HepG2 (cell line): ENCODE measurements around the gene SEMA7A. TPM values are rescaled to one million over a fixed set of nuclear protein-coding genes. Genes with fewer than 3 reads are reported as not detected.
A peak's percentile ranks its signal among the peaks of the same experiment; 100 is the strongest.

Experiments used
- AHDC1 ChIP-seq: sonication (generic); formaldehyde crosslinking; IDR thresholded peaks from 2 replicates; pipeline ENCODE4 v1.5.1; 2020; ENCODE audit warnings: mild to moderate bottlenecking, missing genetic modification reagents, borderline replicate concordance
- CBX5 ChIP-seq: sonication (generic); formaldehyde crosslinking; IDR thresholded peaks from 2 replicates; pipeline ENCODE4 v1.4.0; 2020; ENCODE audit warnings: missing genetic modification reagents, borderline replicate concordance
- CCAR2 ChIP-seq: fragments of 200-400 bp; formaldehyde crosslinking; optimal IDR thresholded peaks from 2 replicates; pipeline ENCODE3; 2018; ENCODE audit warnings: low read depth, mild to moderate bottlenecking, low read length, moderate library complexity
- DBP ChIP-seq: sonication (generic); formaldehyde crosslinking; IDR thresholded peaks from 2 replicates; pipeline ENCODE4 v1.4.0; 2020; ENCODE audit warnings: missing genetic modification reagents; ENCODE audit errors: not compliant biosample characterization
- ETV5 ChIP-seq: IDR thresholded peaks from 2 replicates; pipeline ENCODE4 v1.6.1; 2018; ENCODE audit warnings: missing biosample characterization, missing genetic modification reagents, inconsistent platforms, borderline replicate concordance
- HCFC1 ChIP-seq: fragments of 150-350 bp; IDR thresholded peaks from 2 replicates; pipeline ENCODE4 v1.6.1; 2014; ENCODE audit warnings: low read depth, low read length
- HNF4A ChIP-seq: sonication (generic); formaldehyde crosslinking; IDR thresholded peaks from 2 replicates; pipeline ENCODE4 v1.4.0; 2020; ENCODE audit warnings: missing genetic modification reagents
- KDM2A ChIP-seq: sonication (generic); formaldehyde crosslinking; IDR thresholded peaks from 2 replicates; pipeline ENCODE4 v1.4.0; 2020; ENCODE audit warnings: low read depth, missing genetic modification reagents, borderline replicate concordance
- NFE2L1 ChIP-seq: sonication (generic); formaldehyde crosslinking; IDR thresholded peaks from 2 replicates; pipeline ENCODE4 v1.4.0; 2020; ENCODE audit warnings: missing genetic modification reagents, mild to moderate bottlenecking, borderline replicate concordance
- NR3C1 ChIP-seq: sonication (generic); formaldehyde crosslinking; IDR thresholded peaks from 2 replicates; pipeline ENCODE4 v1.4.0; 2020; ENCODE audit warnings: missing genetic modification reagents
- RAD21 ChIP-seq: fragments of 450-650 bp; formaldehyde crosslinking; IDR thresholded peaks from 2 replicates; pipeline ENCODE4 v1.5.0; 2020; ENCODE audit warnings: mild to moderate bottlenecking
- SRY ChIP-seq: sonication (generic); formaldehyde crosslinking; IDR thresholded peaks from 2 replicates; pipeline ENCODE4 v1.8.0; 2022; ENCODE audit warnings: mild to moderate bottlenecking, missing genetic modification reagents
- TCF7 ChIP-seq: sonication (generic); IDR thresholded peaks from 2 replicates; pipeline ENCODE4 v1.6.1; 2016; ENCODE audit warnings: antibody characterized with exemption, low read depth
- ZBTB37 ChIP-seq: sonication (generic); formaldehyde crosslinking; IDR thresholded peaks from 2 replicates; pipeline ENCODE4 v1.4.0; 2020; ENCODE audit warnings: mild to moderate bottlenecking, missing genetic modification reagents
- ZNF414 ChIP-seq: sonication (generic); formaldehyde crosslinking; IDR thresholded peaks from 2 replicates; pipeline ENCODE4 v1.5.0; 2020; ENCODE audit warnings: missing genetic modification reagents
- ZNF431 ChIP-seq: sonication (generic); formaldehyde crosslinking; IDR thresholded peaks from 2 replicates; pipeline ENCODE4 v1.9.0; 2022; ENCODE audit warnings: missing genetic modification reagents, low read depth, mild to moderate bottlenecking, borderline replicate concordance
- ZNF543 ChIP-seq: sonication (generic); formaldehyde crosslinking; IDR thresholded peaks from 2 replicates; pipeline ENCODE4 v1.4.0; 2020; ENCODE audit warnings: mild to moderate bottlenecking, missing genetic modification reagents
- ZNF644 ChIP-seq: IDR thresholded peaks from 2 replicates; pipeline ENCODE4 v1.6.1; 2016; ENCODE audit warnings: low read depth
- polyA plus RNA-seq, 8 experiments: library from polyadenylated mRNA; depleted of rRNA in 3 of 8; stranded (reverse) in 7 of 8; unstranded in 1 of 8; fragments of >200 nt; fragmentation: Illumina TruSeq in 4 of 8; extraction: Trizol in 4 of 8; gene quantifications; 2 replicates each; pipeline versions ENCODE4 v1.2.1 to v1.2.3, GENCODE V29; 2011 to 2016; ENCODE audit warnings: low read depth in 4 of 8, missing spikeins in 1 of 8, mixed read lengths in 1 of 8; ENCODE audit not compliant: insufficient read depth in 1 of 8
- total RNA-seq, 5 experiments: library from RNA; depleted of rRNA; stranded (reverse); fragments of >200 nt; fragmentation: Illumina TruSeq; extraction: Trizol; gene quantifications; 2 replicates each; pipeline ENCODE4 v1.2.3, GENCODE V29; 2016; ENCODE audit warnings: low read depth in 1 of 5

The SEMA7A gene
- total and polyA plus RNA-seq, 2 of the 13 experiments (the other 11 are each of a cell fraction or from before 2014, with no cell fraction given): 9.0 to 15.8 TPM

- no peak for TF ChIP-seq ZNF414
- peak; percentile 71 for TF ChIP-seq TCF7
- peak; percentile 66; the same call in 1 of the 2 replicates for TF ChIP-seq CBX5
- TF ChIP-seq KDM2A (CRISPR knock-in tag): peak; percentile 87
- TF ChIP-seq RAD21 (CRISPR knock-in tag): peak; percentile 88
- TF ChIP-seq ZNF644 (CRISPR knock-in tag): 0 out of 2 replicates have a peak, but pooled peaks have one; percentile 28
- peak; percentile 34; the same call in 1 of the 2 replicates for TF ChIP-seq SRY (CRISPR knock-in tag)
- TF ChIP-seq HCFC1: peak; percentile 95
- no peak for TF ChIP-seq NFE2L1 (CRISPR knock-in tag)
- TF ChIP-seq ZBTB37 (CRISPR knock-in tag): no peak; the same call in 1 of the 2 replicates
- peak; percentile 52; the same call in 1 of the 2 replicates for TF ChIP-seq AHDC1
- no peak for TF ChIP-seq ZNF543 (CRISPR knock-in tag)
- no peak for TF ChIP-seq NR3C1
- TF ChIP-seq CCAR2: no peak
- peak; percentile 22 for TF ChIP-seq HNF4A
- peak; percentile 93 for TF ChIP-seq ETV5 (CRISPR knock-in tag)
- TF ChIP-seq ZNF431 (CRISPR knock-in tag): no peak; the same call in 1 of the 2 replicates
- no peak for TF ChIP-seq DBP (CRISPR knock-in tag)
Observed at GRCh38 chr15:74460871-74461846, 27.4 kb upstream of the SEMA7A start, which contains the start of gene UBL7 (continued).
